Measurements from ENCODE around the gene IFFO2. TPM values are rescaled to one million over a fixed set of nuclear protein-coding genes. Genes with fewer than 3 reads are reported as not detected.

The IFFO2 gene
- total RNA-seq, 1 donor from 2014 or later = 3.3 TPM

DNA sequence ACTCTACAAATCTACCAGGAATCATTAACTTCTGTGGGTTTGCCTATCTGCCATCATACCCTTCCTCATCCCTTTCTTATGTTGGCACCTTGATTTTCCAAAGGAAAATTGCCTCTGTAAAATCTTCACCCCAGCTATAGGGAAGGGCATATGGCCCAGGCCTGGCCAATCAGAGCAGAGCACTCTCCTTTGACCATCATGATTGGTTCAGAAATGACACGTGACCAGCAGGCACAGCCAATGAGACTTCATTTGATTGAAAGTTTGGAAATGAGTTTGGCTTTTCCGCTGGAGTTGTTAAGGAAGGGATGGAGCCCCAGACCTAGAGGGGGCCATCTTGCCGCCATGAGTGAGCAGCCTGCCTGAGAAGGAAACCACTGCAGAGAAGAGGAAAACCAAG lies 35.1 kb upstream of the IFFO2 start:
- Histone ChIP-seq H3K36me3 (no peaks in the 10 kb centered on the region), H3K4me1 (no peaks in the 10 kb centered on the region), H3K9me3 (replicated peaks) (no peaks in the 10 kb centered on the region), H3K4me3 (no peak overlapping the region), H3K27ac (replicated peaks) (no peak overlapping the region), H3K27me3 (ENCODE audit: low read depth) (peaks cover 26% of the 10 kb centered on the region)
- TF ChIP-seq CTCF (IDR thresholded peaks at IDR 0.05; ENCODE audit: borderline replicate concordance) = no peak
- intact Hi-C loops (cut with micrococcal nuclease) = no loop called here
- no peak for DNase-seq

DNA sequence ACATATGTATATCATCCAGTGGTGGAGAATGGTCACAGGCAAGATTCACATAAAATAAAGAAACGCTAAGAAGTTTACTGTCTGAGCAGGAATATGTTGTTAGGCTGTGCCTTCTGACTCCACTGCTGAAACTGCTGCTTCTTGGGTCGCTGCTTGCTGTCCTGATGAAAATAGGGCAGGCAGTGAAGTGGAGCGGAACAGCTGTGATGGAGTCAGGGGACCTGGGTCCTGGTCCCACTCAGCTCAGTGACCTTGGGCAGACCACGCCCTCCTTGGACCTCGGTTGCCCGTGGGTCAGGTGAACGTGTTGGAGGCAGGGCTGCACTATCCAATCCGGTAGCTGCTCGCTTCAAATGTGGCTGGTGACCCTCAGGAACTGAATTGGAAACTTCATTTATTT lies 33.4 kb upstream of the IFFO2 start:
- Histone ChIP-seq H3K4me3 (no peak overlapping the region), H3K27me3 (ENCODE audit: low read depth) (peaks cover 16% of the 10 kb centered on the region), H3K36me3 (no peaks in the 10 kb centered on the region), H3K9me3 (replicated peaks) (no peaks in the 10 kb centered on the region), H3K27ac (replicated peaks) (no peak overlapping the region), H3K4me1 (no peaks in the 10 kb centered on the region)
- DNase-seq = no peak
- intact Hi-C loops (cut with micrococcal nuclease) = no loop called here
- no peak for TF ChIP-seq CTCF (IDR thresholded peaks at IDR 0.05; ENCODE audit: borderline replicate concordance)

GRCh38 chr1:18989176-18989799 lies 32.8 kb upstream of the IFFO2 start:
- H3K27ac ChIP-seq (replicated peaks) = no peak overlapping the region
- H3K36me3 ChIP-seq = no peaks in the 10 kb centered on the region
- no peak for TF ChIP-seq CTCF (IDR thresholded peaks at IDR 0.05; ENCODE audit: borderline replicate concordance)
- intact Hi-C loops (cut with micrococcal nuclease) = no loop called here
- H3K4me3 ChIP-seq = no peak overlapping the region
- DNase-seq = no peak
- H3K9me3 ChIP-seq (replicated peaks) = no peaks in the 10 kb centered on the region
- no peaks in the 10 kb centered on the region for H3K4me1 ChIP-seq
- peaks cover 16% of the 10 kb centered on the region for H3K27me3 ChIP-seq (ENCODE audit: low read depth)

GRCh38 chr1:18981242-18981641 lies 24.8 kb upstream of the IFFO2 start:
- no peak for TF ChIP-seq CTCF (IDR thresholded peaks at IDR 0.05; ENCODE audit: borderline replicate concordance)
- no peak overlapping the region for H3K4me3 ChIP-seq
- H3K27me3 ChIP-seq (ENCODE audit: low read depth) = peaks cover under 1% of the 10 kb centered on the region
- no peak overlapping the region for H3K27ac ChIP-seq (replicated peaks)
- intact Hi-C loops (cut with micrococcal nuclease) = no loop called here
- H3K4me1 ChIP-seq = peaks cover 10% of the 10 kb centered on the region
- peaks cover 10% of the 10 kb centered on the region for H3K9me3 ChIP-seq (replicated peaks)
- DNase-seq = no peak
- H3K36me3 ChIP-seq = no peaks in the 10 kb centered on the region

DNA sequence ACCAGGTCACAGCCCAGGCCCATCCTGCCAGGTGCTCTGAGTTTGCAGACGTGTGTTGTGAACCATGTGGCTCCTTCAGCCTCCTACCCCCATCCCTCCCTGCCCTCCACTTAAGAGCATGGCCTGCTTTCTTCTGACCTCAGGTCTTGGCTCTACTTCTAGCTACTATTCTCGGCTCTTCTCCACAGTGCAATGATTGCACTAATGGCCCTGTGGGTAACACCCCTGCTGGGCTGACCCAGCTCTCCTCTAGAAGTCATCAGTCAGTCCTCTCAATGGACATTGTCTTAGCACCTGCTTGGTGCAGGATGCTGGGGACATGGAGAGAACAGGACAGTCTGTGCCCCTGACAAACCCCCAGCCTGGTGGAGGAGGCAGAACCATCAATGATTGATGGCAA lies 22.2 kb upstream of the IFFO2 start:
- H3K36me3 ChIP-seq = no peaks in the 10 kb centered on the region
- intact Hi-C loops (cut with micrococcal nuclease) = no loop called here
- H3K27me3 ChIP-seq (ENCODE audit: low read depth) = no peaks in the 10 kb centered on the region
- DNase-seq = no peak
- H3K4me3 ChIP-seq = no peak overlapping the region
- H3K4me1 ChIP-seq = peaks cover 10% of the 10 kb centered on the region
- H3K9me3 ChIP-seq (replicated peaks) = peaks cover 10% of the 10 kb centered on the region
- no peak for TF ChIP-seq CTCF (IDR thresholded peaks at IDR 0.05; ENCODE audit: borderline replicate concordance)
- peak overlapping the region; percentile 11 for H3K27ac ChIP-seq (replicated peaks)

Data from left ventricle myocardium inferior (tissue), 1 donor.